Stimulated activated CD4-positive, alpha-beta T cell treated with anti-CD3 and anti-CD28 coated beads, Interleukin-2, amount 100 ng/mL, for 4 hours (primary cell): ENCODE data around the gene MEX3C.

Source experiments
- DNase-seq: peaks from one replicate; pipeline ENCODE4 v3.0.0-alpha.2; 2020; ENCODE audit warnings: low read depth

The MEX3C gene

GRCh38 chr18:51191128-51191717, 6.3 kb downstream of the MEX3C start:
- DNase-seq = no peak

DNA sequence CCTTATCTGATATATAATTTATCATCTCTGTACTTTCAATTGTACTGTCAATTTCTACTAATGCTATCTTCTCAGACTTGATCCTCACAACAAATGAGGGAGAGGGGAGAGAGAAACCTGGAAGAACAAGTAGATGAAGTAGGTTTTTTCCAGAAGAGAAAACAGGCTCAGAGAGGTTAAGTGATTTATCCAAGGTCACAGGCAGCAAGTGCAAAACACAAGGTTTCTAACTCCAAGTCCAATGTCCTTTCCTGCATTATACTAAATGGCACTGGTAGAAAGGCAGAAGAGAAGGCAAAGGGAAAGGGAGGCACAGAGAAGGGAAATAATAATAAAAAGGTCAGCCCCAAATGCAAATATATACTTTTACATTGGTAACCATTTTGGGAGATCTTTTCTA, 7.5 kb downstream of the MEX3C start:
- DNase-seq = no peak

- no peak for DNase-seq
These were observed 9.3 kb downstream of the MEX3C start for GRCh38 chr18:51188024-51188701.

GRCh38 chr18:51185075-51185474, 12.4 kb downstream of the MEX3C start:
- DNase-seq = no peak

DNA sequence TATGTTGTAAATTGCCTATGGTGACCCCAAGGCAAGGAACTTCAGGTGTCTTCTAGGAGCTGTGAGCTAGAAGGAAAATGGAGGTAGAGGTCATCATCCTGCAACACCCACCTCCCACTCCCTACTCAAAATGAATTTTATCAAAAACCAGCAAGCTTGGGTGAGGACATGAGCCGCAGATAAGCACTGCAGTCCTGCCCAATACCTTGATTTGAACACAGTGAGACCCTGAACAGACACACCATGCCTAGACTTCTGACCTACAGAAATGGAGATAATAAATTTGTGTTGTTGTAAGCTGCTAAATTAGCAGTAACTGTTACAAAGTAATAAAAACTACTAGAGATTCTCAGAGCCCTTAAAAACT, 13.4 kb downstream of the MEX3C start:
- no peak for DNase-seq

DNA sequence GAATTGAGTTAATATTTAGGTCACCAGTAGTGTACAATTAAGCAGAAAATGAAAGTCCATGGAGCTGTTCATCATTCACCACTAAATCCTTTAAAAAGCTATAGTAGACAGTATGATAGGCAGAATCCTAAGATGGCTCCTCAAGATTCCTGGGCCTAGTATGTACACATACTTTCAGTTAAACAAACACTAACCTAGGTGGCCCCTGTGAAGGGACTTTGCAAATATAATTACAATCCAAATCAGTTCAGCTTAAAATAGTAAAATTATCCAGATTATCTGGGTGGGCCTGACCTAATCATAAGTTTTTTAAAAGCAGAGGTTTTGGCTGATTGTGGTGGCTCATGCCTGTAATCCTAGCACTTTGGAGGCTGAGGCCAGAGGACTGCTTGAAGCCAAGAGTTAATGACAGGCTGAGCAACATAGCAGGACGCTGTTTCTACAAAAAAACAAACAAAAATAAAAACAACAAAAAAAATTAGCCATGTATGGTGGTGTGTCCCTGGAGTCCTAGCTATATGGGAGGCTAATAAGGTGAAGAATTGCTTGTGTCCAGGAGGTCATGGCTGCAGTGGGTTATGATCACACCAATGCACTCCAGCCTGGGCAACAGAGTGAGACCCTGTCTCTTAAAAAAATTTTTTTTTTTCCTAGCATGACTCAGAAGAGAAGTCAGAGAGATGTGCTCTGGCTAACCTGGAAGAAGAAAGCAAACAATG, 13.9 kb downstream of the MEX3C start:
- no peak for DNase-seq

- DNase-seq = no peak
These were observed 14.7 kb downstream of the MEX3C start for GRCh38 chr18:51182824-51183223.

DNA sequence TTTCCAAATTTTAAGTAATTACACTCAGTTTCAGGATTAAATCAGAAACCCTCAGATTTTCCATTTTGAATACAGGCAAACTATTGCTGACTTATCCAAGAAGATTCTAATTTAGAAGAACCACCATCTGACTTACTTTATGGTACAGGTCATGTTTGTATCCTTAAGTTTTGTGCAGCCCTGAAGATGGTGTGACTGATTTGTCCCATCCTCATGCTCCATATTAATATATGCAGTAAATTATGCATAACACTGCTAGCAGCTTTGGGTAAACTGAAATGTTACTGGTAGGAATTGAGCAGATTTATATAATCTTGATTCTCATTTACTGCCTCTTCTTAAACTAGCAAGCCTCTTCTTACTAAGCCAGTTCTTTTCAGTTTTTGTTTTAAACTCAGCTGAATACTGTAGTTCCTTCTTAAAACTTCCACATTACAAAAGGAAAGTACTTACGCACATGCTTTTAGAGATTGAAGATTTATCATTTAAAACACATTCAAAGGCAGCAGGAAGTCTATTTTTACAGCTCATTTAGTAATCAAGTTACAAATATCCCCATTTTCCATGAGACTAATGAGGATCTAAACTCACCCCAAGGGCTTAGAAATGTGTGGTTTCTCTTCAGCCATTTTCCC, 25.7 kb downstream of the MEX3C start:
- DNase-seq = no peak

DNA sequence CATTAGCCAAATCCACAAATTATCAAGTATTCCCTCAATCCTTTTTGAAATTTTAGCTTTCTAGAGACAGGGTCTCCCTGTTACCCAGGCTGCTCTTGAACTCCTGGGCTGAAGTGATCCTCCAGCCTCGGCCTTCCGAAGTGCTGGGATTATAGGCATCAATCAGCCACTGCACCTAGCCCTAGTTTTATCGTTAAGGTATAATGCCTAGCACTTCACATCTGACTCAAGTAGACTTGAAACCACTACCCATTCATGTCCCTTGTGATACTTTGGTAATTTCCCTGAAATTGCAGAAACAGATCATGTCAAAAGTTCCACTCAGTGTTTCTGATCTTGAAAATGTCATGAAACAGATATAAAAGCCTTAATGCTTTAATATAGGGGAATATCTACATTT, 26.3 kb downstream of the MEX3C start:
- DNase-seq = no peak

GRCh38 chr18:51170664-51171063, 26.8 kb downstream of the MEX3C start:
- DNase-seq = no peak

- no peak for DNase-seq
These were observed 27.8 kb downstream of the MEX3C start for GRCh38 chr18:51169731-51170130.

DNA sequence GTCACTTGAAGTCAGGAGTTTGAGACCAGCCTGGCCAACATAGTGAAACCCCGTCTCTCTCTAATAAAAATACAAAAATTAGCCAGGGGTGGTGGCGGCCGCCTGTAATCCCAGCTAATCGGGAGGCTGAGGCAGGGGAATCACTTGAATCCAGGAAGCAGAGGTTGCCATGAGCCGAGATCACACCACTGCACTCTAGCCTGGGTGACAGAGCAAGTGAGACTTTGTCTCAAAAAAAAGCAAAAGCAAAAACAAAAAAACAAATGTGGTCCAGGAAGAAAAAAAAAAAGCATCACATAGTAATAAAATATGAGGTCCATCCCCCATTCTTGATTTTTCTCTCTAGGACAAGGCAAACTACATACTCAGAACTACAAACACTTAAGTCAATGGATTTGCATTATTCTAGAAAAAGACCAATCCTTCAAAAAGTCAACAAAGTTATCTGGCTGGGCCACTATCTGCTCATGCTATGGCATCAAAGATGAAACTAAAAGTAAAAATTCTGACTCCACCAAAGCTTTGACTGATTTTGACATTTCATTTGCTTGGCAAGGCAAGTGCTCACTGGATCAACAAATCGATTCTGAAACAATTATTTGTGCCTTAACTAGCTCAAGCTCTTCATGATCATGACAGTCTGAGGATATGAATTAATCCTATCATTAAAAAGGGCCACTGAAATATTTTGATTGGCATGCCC, 28.4 kb downstream of the MEX3C start:
- DNase-seq = no peak

GRCh38 chr18:51168026-51168742, 29.3 kb downstream of the MEX3C start:
- DNase-seq = no peak

DNA sequence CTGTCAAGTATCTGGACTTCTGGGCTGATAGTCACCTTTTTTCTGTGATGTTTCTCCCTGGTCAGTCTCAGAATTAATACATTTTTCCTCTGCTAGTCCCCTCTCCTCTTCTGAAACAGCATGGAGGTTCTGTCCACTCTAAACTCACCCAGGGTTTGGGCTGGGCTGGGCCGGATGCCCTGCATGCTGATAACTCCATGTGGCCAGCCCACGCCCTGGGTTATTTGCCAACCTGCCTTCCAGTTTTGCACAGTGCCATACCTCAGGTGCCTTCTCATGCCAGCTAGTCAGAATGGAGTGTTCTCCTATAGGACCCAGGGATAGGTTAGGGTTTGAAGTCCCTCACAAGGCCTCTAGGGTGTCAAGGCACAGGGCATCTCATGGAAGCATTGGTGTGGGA, 32.2 kb downstream of the MEX3C start:
- no peak for DNase-seq

- DNase-seq = no peak
These were observed 32.7 kb downstream of the MEX3C start for GRCh38 chr18:51164761-51165281.

GRCh38 chr18:51164342-51164741, 33.1 kb downstream of the MEX3C start:
- no peak for DNase-seq

DNA sequence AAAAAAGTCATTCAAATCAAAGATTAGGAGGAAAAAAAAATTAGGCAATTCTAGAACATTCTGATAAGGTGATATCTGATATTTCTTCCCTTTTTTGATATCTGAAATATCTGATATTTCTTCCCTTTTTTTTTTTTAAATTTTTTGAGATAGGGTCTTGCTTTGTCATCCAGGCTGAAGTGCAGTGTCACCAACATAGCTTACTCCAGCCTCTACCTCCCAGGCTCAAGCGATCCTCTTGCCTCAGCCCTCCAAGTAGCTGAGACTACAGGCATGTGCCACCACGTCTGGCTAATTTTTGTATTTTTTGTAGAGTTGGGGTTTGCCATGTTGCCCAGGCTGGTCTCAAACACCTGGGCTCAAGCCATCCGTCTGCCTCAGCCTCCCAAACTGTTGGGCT, 33.9 kb downstream of the MEX3C start:
- DNase-seq = no peak

- DNase-seq = no peak
These were observed 34.9 kb downstream of the MEX3C start for GRCh38 chr18:51162617-51163016.

GRCh38 chr18:51160646-51161045, 36.8 kb downstream of the MEX3C start:
- no peak for DNase-seq

DNA sequence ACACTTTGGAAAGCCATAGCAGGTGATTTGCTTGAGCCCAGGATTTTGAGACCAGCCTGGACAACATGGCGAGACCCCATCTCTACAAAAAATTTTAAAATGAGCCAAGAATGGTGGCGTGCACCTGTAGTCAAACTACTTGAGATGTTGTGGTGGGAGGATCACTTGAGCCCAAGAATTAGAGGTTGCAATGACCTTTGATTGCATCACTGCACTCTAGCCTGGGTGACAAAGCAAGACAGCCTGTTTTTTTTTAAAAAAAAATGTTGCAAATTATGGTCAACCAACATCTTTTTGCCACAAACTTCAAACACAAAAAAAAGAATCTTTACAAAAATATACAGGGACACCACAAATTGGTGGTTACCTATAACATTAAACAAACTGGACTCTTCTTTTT, 40.3 kb downstream of the MEX3C start:
- no peak for DNase-seq

- no peak for DNase-seq
These were observed 42.9 kb downstream of the MEX3C start for GRCh38 chr18:51154431-51155063.
